BLaER1 (cell line): ENCODE data around the gene FKBP11.
A peak's percentile ranks its signal among the peaks of the same experiment; 100 is the strongest.

Experiments
- H3K27ac ChIP-seq: shearing (Covaris generic); formaldehyde crosslinking; 2 replicates; pipeline ENCODE4 v1.8.1; 2022
- H3K27me3 ChIP-seq: shearing (Covaris generic); formaldehyde crosslinking; 2 replicates; pipeline ENCODE4 v1.8.1; 2022
- H3K36me3 ChIP-seq: shearing (Covaris generic); formaldehyde crosslinking; 2 replicates; pipeline ENCODE4 v1.8.1; 2022
- H3K4me1 ChIP-seq: shearing (Covaris generic); formaldehyde crosslinking; 2 replicates; pipeline ENCODE4 v1.8.1; 2022
- H3K4me2 ChIP-seq: shearing (Covaris generic); formaldehyde crosslinking; 2 replicates; pipeline ENCODE4 v1.8.1; 2022
- H3K4me3 ChIP-seq: shearing (Covaris generic); formaldehyde crosslinking; 2 replicates; pipeline ENCODE4 v1.8.1; 2022
- H3K9ac ChIP-seq: shearing (Covaris generic); formaldehyde crosslinking; 2 replicates; pipeline ENCODE4 v1.8.1; 2022
- H3K9me3 ChIP-seq: shearing (Covaris generic); formaldehyde crosslinking; 2 replicates; pipeline ENCODE4 v1.8.1; 2022
- H4K20me1 ChIP-seq: shearing (Covaris generic); formaldehyde crosslinking; 2 replicates; pipeline ENCODE4 v1.8.1; 2022
- Cebpa-rat ChIP-seq: shearing (Covaris generic); IDR thresholded peaks from 2 replicates; pipeline ENCODE4 v1.8.1; 2022

FKBP11 gene

DNA sequence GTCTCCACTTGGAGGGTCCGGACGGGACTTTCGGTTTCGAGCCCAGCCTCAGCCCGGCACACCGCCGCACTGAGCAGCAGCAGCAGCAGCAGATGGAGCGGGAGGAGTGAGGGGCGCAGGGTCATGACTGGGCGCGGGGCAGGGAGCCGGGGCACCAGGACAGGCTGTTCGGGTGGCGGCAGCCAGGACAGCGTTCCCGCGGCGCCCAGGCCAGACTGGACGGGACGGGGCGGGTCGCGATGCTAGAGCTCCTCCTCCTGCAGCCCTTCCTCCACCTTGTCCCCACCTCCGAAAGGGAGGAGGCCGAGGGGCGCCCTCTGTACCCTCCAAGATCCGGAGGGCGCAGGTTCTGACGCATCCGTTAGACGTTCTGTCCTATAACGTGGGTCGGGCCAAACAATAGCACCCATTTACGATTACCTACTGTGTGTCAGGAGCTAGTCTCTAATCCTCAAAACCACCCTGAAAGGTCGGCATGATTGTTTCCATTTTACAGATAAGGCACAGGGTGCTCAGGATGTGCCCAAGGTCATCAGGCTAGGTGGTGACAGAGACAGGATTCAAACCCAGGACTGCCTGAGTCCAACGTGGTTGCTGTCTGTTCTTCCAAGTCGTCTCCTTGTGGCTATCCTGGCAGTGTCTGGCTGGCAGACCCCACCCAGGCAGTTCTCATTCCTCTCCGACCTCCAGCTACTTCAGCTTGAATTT lies at the start of gene FKBP11:
TSS of gene FKBP11 (minus strand) at position 189 of the 708 bp plus-strand sequence. CDS start at position 125, 64 bp downstream.
- H3K27ac ChIP-seq: peak within 1 kb of the TSS; percentile 86
- peak within 1 kb of the TSS; percentile 80 for H3K4me2 ChIP-seq
- H3K9ac ChIP-seq: peak within 1 kb of the TSS; percentile 92
- H4K20me1 ChIP-seq: no peaks in the 10 kb centered on the region
- no peaks in the 10 kb centered on the region for H3K9me3 ChIP-seq
- H3K27me3 ChIP-seq: no peaks in the 10 kb centered on the region
- H3K4me3 ChIP-seq: peak within 1 kb of the TSS; percentile 94
- peaks cover 17% of the 10 kb centered on the region for H3K4me1 ChIP-seq
- H3K36me3 ChIP-seq: peaks cover 59% of the 10 kb centered on the region
- TF ChIP-seq Cebpa-rat: no peak

GRCh38 chr12:48973941-48974673 lies 48.8 kb upstream of the FKBP11 start:
- no peak for TF ChIP-seq Cebpa-rat
- Histone ChIP-seq H3K4me2 (no peak overlapping the region), H3K4me1 (peaks cover 50% of the 10 kb centered on the region), H3K27ac (no peak overlapping the region), H3K9me3 (peaks cover 9% of the 10 kb centered on the region; the same call in 1 of the 2 replicates), H3K9ac (no peak overlapping the region), H3K27me3 (peaks cover 100% of the 10 kb centered on the region), H3K36me3 (no peaks in the 10 kb centered on the region), H3K4me3 (no peak overlapping the region), H4K20me1 (peaks cover 86% of the 10 kb centered on the region)

DNA sequence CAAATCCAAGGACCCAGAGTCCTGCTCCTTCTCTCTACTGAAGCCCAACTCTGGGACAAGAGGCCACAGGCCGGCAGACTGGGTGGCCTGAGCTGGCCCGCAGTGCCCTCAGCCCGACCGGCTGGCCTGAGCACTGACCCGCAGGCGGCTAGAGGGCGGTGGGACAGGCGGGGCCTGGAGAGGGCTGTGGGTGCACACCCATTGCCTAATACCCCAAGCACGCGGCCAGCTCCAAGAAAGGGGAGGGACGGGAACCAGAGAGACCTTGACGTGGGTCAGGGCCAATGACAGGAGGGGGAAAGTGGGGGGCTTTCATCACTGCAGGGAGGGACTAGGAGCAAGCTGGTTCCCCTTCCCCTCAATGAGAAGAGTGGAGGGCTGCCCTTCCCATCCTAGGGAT lies 48.2 kb upstream of the FKBP11 start:
- TF ChIP-seq Cebpa-rat: no peak
- H3K9ac ChIP-seq: no peak overlapping the region
- peaks cover 86% of the 10 kb centered on the region for H4K20me1 ChIP-seq
- no peak overlapping the region for H3K27ac ChIP-seq
- peaks cover 47% of the 10 kb centered on the region for H3K4me1 ChIP-seq
- no peak overlapping the region for H3K4me3 ChIP-seq
- H3K4me2 ChIP-seq: no peak overlapping the region
- peaks cover 100% of the 10 kb centered on the region for H3K27me3 ChIP-seq
- H3K9me3 ChIP-seq: peaks cover 9% of the 10 kb centered on the region; the same call in 1 of the 2 replicates
- H3K36me3 ChIP-seq: no peaks in the 10 kb centered on the region

DNA sequence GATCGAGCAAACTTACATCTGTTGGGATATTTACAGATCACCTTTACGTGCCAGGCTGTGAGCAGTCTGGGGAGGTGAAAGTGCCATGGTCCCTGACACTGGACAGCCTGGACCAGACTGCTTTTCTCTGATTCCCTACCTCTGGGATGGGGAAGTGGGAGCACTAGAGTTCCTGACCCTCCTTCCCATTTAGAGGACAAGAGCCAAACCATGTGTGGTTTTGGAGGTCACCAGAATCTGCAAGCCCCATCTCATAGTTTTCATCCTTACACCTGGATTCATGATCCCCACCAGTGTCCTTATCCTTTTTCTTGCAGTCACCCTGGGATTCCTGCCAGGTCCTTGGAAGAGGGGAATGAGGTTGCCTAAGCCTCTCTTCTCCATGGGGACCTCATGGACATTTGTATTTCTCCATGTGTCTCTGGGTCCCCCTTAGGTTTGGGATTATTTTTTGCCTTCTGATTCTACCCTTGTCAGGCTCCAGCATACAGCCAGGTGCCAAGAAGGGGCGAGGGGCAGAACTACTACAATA lies 47.7 kb upstream of the FKBP11 start:
- H3K9ac ChIP-seq: no peak overlapping the region
- H3K36me3 ChIP-seq: no peaks in the 10 kb centered on the region
- H3K27ac ChIP-seq: no peak overlapping the region
- peaks cover 100% of the 10 kb centered on the region for H3K27me3 ChIP-seq
- H3K9me3 ChIP-seq: peaks cover 9% of the 10 kb centered on the region; the same call in 1 of the 2 replicates
- no peak for TF ChIP-seq Cebpa-rat
- 0 out of 2 replicates have a peak overlapping the region, but pooled peaks have one; percentile 43 for H3K4me2 ChIP-seq
- peaks cover 86% of the 10 kb centered on the region for H4K20me1 ChIP-seq
- H3K4me1 ChIP-seq: peaks cover 43% of the 10 kb centered on the region
- H3K4me3 ChIP-seq: no peak overlapping the region

GRCh38 chr12:48972213-48972951 lies 47.1 kb upstream of the FKBP11 start:
- H3K27ac ChIP-seq: no peak overlapping the region
- H4K20me1 ChIP-seq: peaks cover 82% of the 10 kb centered on the region
- peak overlapping the region; percentile 43; the same call in 1 of the 2 replicates for H3K4me2 ChIP-seq
- H3K36me3 ChIP-seq: no peaks in the 10 kb centered on the region
- H3K9me3 ChIP-seq: peaks cover 9% of the 10 kb centered on the region; the same call in 1 of the 2 replicates
- H3K4me1 ChIP-seq: peaks cover 38% of the 10 kb centered on the region
- no peak overlapping the region for H3K9ac ChIP-seq
- H3K4me3 ChIP-seq: no peak overlapping the region; the same call in 1 of the 2 replicates
- H3K27me3 ChIP-seq: peaks cover 100% of the 10 kb centered on the region
- TF ChIP-seq Cebpa-rat: no peak

GRCh38 chr12:48970702-48971334 lies 45.5 kb upstream of the FKBP11 start:
- Histone ChIP-seq H3K36me3 (no peaks in the 10 kb centered on the region), H3K27me3 (peaks cover 99% of the 10 kb centered on the region), H3K27ac (no peak overlapping the region), H3K4me3 (no peak overlapping the region), H3K4me2 (no peak overlapping the region), H4K20me1 (peaks cover 73% of the 10 kb centered on the region), H3K9me3 (peaks cover 9% of the 10 kb centered on the region; the same call in 1 of the 2 replicates), H3K9ac (no peak overlapping the region), H3K4me1 (peaks cover 45% of the 10 kb centered on the region)
- TF ChIP-seq Cebpa-rat: no peak

GRCh38 chr12:48969833-48970701 lies 44.8 kb upstream of the FKBP11 start:
- TF ChIP-seq Cebpa-rat: no peak
- Histone ChIP-seq H3K4me3 (0 out of 2 replicates have a peak overlapping the region, but pooled peaks have one; percentile 13), H3K4me2 (peak overlapping the region; percentile 36; the same call in 1 of the 2 replicates)

DNA sequence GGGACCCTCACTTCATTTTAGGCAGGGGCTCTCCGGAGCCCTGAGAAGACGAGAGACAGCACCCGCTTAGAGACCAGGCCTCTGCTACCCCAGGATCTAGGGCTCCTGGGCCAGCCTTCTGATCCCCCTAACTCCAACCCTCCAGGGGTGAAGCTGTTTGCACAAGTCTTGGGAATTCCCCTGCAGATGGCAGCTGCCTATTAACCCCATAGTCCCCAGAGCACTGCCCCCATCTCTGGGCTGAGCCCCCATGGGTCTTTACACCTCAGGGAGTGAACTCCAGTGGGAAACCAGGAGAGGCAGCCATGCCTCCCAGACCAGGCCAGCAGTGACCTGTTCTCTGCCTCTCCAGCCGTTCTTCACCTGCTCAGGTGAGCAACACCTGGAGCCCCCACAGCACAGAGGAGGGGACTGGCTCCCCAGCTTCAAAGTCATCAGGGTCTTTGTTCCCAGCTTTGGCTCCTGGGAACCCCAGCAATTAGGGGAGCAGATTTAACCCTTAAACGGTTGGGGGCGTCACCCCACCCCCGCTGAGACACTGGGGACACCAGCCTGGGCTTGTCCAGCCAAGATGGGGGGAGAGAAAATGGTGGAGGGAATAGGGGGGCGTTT lies 44.0 kb upstream of the FKBP11 start:
- H3K4me2 ChIP-seq: peak overlapping the region; percentile 36; the same call in 1 of the 2 replicates
- 0 out of 2 replicates have a peak overlapping the region, but pooled peaks have one; percentile 13 for H3K4me3 ChIP-seq
- H3K36me3 ChIP-seq: no peaks in the 10 kb centered on the region
- H4K20me1 ChIP-seq: peaks cover 65% of the 10 kb centered on the region
- peaks cover 9% of the 10 kb centered on the region; the same call in 1 of the 2 replicates for H3K9me3 ChIP-seq
- no peak overlapping the region for H3K27ac ChIP-seq
- no peak for TF ChIP-seq Cebpa-rat
- H3K27me3 ChIP-seq: peaks cover 94% of the 10 kb centered on the region
- no peak overlapping the region for H3K9ac ChIP-seq
- peaks cover 45% of the 10 kb centered on the region for H3K4me1 ChIP-seq

More at GRCh38 chr12:48969833-48970701, 44.8 kb upstream of the FKBP11 start:
- Histone ChIP-seq H3K9me3 (peaks cover 9% of the 10 kb centered on the region; the same call in 1 of the 2 replicates), H3K27me3 (peaks cover 99% of the 10 kb centered on the region), H3K4me1 (peaks cover 45% of the 10 kb centered on the region), H4K20me1 (peaks cover 68% of the 10 kb centered on the region), H3K27ac (no peak overlapping the region), H3K9ac (no peak overlapping the region), H3K36me3 (no peaks in the 10 kb centered on the region)
